ENCODE data around the gene GMFB.
"Not testable (repeated sequence)": the region's sequence is repeated elsewhere in the genome, so short reads cannot be mapped to it uniquely, and the experiment has no call there.

Gene GMFB

DNA sequence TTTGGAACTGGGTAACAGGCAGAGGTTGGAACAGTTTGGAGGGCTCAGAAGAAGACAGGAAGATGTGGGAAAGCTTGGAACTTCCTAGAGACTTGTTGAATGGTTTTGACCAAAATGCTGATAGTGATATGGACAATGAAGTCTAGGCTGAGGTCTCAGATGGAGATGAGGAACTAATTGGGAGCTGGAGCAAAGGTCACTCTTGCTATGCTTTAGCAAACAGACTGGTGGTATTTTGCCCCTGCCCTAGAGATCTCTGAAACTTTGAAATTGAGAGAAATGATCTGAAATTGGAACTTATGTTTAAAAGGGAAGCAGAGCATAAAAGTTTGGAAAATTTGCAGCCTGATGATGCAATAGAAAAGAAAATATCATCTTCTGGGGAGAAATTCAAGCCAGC is 30.2 kb downstream of the GMFB start:
- DNase-seq (ENCODE audit: low read depth, low spot score): not testable (repeated sequence)

DNA sequence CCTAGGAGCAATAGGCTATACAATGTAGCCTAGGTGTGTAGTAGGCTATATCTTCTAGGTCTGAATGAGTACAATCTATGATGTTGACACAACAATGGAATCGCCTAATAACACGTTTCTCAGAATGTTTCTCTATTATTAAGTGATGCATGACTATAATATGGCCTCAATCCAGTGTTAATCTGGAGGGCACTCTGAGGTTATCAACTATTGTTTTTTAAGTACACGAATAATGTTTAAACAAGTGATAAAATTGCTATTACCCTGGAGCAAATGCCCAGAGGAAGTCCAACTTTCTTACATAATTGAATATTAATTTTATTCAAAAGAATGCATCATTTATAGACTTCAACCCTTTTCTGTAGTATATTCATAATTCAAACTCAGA is 31.2 kb downstream of the GMFB start:
- no peak for DNase-seq (ENCODE audit: low read depth, low spot score)

DNA sequence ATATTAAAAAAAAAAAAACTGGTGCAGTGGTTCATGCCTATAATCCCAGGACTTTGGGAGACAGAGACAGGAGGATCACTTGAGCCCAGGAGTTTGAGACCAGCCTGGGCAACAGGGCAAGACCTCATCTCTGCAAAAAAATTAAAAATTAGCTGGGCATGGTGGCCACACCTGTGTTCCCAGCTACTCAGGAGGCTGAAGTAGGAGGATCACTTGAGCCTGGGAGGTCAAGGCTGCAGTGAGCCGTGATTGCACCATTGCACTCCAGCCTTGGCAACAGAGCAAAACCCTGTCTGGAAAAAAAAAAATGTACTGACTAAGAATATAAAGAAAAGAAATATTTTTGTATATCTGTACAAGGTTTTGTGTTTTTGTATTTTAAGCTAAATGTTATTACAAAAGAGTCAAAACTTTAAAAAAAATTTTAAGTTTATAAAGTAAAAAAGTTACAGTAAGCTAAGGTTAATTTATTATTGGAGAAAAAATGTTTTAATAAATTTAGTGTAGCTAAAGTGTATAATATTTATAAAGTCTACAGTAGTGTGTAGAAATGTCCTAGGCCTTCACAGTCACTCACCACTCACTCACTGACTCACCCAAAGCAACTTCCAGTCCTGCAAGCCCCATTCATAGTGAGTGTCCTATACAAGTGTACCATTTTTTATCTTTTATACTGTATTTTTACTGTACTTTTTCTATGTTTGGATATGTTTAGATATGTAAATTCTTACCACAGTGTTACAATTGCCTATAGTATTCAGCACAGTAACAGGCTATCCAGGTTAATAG is 31.8 kb downstream of the GMFB start:
- not testable (repeated sequence) for DNase-seq (ENCODE audit: low read depth, low spot score)

DNA sequence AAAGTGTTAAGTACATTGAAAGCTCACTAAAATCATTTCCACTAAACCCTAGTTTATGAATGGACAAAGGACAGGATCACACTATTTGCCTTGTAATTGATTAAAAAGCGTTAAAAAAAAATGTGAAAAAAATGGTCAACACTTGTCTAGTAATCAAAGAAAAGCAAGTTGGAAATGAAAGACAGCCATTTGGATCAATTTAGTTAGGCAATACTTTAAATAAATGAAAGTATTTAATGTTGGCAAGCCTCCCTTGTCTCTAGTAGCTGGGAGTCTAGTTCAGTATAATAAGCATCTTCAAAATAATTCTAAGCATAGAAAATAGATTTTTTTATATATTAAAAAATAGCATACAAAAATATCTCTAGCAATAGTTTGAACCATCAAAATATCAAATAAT is 33.4 kb downstream of the GMFB start:
- DNase-seq (ENCODE audit: low read depth, low spot score): no peak

DNA sequence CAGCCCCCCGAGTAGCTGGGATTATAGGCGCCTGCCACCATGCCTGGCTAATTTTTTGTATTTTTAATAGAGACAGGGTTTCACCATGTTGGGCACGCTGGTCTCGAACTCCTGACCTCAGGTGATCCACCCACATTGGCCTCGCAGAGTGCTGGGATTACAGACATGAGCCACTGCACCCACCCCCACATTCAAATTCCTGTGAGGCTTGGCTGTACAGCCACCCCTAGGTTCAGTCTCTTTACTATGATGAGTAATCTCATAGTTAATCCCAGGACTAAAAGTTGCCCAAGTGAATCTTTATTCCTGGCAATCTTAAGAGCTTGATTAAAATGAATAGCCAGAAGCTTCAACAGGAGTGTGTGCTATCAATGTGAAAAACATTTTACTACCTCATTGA is 34.8 kb downstream of the GMFB start:
- not testable (repeated sequence) for DNase-seq (ENCODE audit: low read depth, low spot score)

DNA sequence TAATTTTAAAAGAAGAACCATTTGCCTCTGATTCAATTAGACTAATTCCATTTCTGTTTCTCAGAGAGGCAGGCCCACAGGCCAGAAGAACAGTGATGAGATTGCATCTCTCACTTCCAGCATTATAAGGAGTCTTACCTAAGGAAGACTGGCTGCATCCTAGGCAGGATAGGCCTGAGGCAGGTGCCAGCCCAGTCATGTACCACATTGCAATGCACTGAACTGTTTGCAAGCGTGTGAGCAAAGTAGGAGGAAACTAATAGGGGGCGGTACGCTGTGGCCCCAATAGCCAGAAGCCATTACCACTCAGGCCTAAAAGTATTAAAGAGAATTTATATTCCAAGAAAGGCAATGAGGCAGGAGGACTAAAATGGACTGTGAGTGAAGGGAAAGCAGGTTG is 35.5 kb downstream of the GMFB start:
- DNase-seq (ENCODE audit: low read depth, low spot score): no peak

DNA sequence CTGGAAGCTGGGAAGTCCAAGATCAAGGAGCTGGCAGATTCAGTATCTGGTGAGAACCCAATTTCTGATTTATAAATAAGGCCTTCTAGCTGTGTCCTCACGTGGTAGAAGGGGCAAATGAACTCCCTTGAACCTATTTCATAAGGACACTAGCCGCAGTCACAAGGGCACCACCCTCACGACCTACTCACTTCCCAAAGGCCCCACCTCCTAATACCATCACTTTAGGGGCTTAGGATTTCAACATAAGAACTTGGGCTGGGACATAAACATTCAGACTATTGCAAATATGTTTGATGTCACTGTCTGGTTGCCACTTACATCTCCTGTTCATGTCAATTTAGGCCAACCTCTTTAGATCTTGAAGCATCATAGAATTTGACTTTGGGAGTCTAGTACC is 36.8 kb downstream of the GMFB start:
- DNase-seq (ENCODE audit: low read depth, low spot score): no peak

DNA sequence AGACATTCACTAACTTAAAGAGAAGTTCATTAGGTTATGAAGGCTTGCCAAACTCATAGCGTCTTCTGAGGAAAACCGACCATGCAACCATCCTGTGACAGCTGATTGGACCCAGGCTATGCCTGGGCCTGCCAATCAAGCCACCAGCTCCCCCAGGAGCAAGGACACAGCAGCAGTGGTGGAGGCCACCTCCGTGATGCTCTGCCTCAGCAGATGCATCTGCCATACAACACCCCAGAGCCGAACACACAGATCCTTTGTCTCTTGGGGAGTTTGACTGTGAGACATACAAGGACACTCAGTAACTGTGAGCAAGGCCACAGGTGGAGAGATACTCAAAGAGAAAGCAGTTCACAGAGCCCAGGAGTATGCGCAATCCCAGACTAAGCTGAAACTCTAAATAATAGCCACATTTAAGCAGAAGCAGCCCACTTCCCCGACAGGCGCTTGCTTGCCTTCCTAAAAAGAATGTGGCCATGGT is 37.6 kb downstream of the GMFB start:
- no peak for DNase-seq (ENCODE audit: low read depth, low spot score)

DNA sequence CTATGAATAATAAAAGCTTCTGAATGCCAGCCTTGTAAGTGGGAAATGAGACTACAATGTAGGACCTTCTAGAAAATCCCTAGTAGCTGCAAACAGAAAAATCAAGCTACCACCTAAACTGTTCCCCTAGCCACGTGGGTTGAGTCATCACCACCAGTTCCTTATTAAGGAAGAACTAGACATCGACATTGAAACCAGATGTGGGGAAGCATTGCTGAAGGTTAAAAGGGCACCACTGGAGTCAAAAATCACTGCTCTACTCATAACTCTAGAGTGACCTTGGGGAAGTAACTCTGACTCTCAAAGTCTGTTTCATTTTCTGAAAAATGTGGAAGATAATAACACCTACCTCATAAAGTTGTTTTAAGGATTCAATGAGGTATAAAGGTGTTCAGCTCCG is 38.2 kb downstream of the GMFB start:
- no peak for DNase-seq (ENCODE audit: low read depth, low spot score)

DNA sequence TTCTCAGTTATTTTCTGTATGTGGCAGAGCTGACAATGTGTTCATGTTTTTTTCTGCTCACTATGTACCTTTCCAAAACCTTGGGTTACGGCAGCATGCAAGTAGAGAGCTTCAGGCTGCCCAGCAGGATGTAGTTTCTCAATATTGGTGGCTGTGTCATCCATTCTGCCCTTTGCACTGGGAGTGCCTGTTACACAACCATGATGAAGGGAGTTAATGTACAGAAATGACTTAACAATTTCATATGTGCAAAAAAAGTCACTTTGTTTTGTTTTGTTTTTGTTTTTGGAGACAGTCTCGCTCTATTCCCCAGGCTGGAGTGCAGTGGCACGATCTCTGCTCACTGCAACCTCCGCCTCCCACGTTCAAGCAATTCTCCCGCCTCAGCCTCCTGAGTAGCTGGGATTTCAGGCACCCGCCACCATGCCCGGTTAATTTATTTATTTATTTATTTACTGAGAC is 41.5 kb downstream of the GMFB start:
- no peak for DNase-seq (ENCODE audit: low read depth, low spot score)

DNA sequence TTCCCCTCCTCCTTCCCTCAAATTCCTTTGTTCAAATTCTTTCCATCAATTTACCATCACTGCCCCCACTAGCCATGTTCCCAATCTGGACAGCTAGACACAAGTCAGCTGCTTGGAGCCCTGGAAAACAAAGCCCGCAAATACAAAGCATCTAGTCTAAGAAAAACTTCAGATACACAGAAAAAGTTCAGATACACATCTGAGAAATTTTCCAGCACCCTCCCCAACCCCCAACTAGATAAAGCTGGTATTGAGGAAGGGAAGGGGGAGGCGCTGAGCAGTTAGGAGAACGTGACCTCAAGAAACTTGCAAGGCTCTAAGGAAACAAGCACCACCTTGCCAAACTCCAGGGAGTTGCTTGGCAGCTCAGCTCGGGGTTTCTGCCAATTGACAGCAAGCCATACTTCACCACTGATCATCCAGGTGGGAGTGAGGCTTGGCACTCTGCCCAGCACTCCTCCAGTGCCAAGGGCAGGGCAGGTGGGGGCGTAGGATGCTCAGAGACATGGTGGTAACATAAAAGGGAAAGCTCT is 42.6 kb downstream of the GMFB start:
- no peak for DNase-seq (ENCODE audit: low read depth, low spot score)

DNA sequence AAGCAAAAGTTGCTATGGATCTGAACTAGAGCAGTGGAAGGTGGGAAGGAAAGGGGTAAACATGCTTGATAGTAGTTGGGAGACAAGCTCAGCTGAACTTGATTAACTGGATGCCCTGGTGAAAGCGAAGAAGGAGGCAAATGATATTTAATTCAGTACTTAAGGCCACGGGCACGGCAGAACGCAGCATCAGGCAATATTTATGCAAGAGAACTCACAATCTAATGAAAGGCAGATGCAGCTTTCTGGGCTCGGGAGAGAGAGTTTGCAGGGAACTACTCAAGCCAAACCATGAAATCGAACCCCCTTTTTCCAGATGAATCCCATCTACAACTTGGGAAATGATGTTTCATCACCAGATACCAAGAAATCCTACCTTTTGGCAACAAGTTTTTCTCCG is 44.1 kb downstream of the GMFB start:
- DNase-seq (ENCODE audit: low read depth, low spot score): no peak

DNA sequence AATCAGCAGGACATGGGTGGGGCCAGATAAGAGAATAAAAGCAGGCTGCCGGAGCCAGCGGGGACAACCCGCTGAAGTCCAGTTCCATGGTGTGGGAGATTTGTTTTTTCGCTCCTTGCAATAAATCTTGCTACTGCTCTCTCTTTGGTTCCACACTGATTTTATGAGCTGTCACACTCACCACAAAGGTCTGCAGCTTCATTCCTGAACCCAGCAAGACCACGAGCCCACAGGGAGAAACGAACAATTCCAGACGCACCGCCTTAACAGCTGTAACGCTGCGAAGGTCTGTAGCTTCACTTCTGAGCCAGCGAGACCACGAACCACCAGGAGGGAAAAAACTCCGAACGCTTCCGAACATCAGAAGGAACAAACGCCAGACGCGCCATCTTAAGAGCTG is 44.8 kb downstream of the GMFB start:
- no peak for DNase-seq (ENCODE audit: low read depth, low spot score)

DNA sequence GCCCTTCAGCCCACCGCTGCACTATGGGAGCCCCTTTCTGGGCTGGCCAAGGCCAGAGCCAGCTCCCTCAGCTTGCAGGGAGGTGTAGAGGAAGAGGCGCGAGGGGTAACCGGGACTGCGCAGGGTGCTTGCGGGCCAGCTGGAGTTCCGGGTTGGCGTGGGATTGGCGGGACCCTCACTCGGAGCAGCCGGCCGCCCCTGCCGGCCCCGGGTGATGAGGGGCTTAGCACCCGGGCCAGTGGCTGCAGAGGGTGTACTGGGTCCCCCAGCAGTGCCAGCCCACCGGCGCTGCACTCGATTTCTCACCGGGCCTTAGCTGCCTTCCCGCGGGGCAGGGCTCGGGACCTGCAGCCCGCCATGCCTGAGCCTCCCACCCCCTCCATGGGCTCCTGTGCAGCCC is 45.8 kb downstream of the GMFB start:
- DNase-seq (ENCODE audit: low read depth, low spot score): not testable (repeated sequence)

DNA sequence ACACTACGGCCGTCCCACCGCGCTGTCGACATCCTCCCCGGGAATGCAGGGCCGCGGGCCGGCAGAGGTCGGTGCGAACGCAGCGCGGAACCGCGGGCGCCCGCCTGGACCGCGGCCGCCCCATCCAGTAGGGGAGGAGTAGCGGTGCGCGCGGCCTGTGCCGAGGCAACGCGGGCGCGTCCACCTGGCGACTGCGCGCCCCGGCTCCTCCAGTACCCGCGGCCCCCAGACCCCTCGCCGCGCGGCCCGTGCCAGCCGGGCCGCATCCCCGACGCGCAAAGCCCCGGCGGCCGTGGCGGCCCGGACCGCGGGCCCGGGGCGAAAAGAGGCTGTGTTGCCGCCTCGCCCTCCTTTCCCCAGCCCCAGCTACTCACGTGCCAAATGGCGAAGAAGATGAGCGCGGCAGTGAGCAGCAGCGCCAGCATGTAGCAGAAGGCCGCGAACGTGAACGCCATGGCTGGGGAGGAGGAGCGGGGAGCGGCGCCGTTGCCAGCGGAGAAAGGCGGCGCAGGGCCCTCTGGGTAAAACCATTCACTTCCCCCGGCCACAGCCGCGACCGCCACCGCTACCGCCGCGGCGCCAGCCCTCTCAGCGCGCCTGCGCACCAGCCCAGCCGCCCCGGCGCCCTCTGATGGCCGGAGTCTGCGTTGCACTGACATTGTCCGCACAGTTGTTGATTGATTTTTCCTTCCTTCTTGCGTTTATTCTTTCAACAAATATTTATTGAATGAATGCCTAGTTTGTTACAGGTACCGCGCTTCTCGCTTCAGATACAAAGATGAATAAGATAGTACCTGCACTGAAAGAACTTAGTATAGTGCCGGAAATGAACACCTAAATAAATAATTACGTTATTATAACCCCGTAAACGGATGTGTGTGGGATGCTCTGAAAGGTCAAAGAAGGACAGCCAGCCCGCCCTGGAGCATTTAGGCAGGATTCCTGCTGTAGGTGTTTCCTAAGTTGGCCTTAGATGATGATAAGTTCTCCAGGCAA is 47.6 kb downstream of the GMFB start, which contains the start of gene CNIH1:
TSS of gene CNIH1 (minus strand) at position 502 of the 996 bp plus-strand sequence. CDS start at position 455, 47 bp downstream.
- DNase-seq (ENCODE audit: low read depth, low spot score): peak; percentile 78

DNA sequence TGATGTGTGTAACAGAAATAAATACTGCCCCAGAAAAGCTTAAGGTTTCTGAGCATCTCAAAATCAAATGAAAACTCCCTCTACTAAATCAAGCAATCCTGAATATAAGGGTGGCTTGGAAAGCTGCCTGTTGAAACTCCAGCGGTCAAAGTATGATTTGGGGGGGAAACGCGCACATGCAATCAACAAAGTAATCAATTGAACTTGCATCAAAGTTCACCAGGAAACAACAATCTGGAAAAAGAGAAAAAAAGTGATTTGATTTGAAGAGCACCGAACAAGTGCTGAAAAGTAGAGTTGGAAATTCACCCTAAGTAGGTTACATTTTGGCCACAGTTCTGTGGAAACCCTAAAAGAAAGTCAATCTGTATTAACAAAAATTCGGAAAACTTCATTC is 48.3 kb downstream of the GMFB start:
- DNase-seq (ENCODE audit: low read depth, low spot score): no peak

DNA sequence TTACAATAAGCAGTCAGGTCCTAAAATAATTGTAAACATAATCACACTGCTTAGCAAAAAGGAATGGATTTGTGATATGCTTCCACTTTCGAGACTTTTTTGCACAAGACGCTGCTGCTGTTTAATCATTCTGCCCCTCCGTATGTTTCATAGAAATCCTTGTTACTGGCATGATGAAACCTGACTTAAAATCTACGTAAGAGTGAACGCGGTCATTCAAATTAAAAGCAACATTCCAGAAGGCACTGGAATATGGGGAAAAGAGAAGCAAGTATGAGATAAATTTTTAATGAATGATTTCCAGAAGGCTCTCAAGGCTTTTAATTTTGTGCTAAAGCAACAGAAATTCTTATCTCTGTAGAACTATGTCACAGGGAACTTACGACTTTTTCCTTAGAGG is 48.7 kb downstream of the GMFB start:
- DNase-seq (ENCODE audit: low read depth, low spot score): no peak

DNA sequence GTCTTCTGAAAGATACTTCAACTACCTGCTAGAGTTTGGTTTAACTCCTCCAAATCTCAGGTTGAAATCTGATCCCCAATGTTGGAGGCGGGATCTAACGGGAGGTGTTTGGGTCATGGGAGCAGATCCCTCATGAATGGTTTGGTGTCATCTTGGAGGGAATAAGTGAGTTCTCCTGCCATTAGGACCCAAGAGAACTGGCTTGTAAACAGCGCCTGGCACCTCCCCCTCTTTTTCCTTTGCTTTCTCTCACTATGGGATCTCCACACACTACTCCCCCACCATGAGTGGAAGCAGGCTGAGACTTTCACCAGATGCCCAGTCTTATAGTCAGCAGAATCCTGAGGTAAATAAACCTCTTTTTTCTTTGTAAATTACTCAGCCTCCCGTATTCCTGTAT is 50.1 kb downstream of the GMFB start:
- DNase-seq (ENCODE audit: low read depth, low spot score): no peak

DNA sequence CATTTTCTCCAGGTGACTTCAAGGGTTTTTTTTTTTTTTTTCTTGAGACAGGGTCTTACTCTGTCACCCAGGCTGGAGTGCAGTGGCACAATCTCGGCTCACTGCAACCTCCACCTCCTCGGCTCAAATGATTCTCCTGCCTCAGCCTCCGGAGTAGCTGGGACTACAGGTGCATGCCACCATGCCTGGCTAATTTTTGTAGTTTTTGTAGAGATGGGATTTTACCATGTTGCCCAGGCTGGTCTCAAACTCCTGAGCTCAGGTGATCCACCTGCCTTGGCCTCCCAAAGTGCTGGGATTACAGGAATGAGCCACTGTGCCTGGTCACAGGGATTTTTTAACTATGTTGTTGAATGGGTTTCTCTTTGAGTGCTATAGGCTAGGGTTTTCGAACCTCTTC is 50.8 kb downstream of the GMFB start:
- not testable (repeated sequence) for DNase-seq (ENCODE audit: low read depth, low spot score)

DNA sequence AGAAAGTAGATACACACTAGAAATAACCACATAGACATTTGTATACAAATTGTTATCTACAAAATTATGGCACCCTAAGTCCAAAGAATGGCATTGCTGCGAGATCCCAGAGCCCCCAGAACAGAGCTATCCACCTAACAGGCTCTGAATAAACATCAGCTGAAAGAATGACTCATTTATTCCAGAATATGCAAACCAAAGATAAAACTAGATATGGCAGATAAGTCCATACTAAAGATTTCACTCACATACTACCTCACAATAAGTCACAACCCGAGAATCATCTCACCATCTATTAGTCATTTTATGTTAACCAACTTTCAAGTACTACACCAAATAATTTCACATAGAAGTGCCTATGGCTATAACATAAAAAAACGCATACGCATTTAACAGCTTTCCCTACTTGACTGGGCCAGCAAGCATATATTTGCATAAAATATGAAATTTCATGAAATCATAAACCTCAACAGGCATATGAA is 53.2 kb downstream of the GMFB start:
- no peak for DNase-seq (ENCODE audit: low read depth, low spot score)

DNA sequence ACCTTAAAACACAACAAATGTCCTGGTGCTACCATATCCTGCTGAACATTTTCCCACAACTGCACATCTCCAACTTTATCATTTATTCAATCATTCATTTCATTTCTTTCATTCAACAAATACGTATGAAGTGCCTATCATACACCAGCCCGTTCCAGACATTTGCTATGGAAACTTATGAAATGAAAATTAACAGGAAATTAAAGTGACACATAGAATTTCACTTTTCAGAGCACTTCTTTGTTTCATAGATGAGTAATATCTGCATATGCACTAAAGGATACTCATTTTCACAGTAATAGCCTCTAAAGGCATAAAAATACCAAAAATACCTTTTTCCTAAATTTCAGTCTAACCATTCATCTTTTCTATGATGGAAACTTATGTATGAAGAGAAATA is 60.3 kb downstream of the GMFB start:
- no peak for DNase-seq (ENCODE audit: low read depth, low spot score)

DNA sequence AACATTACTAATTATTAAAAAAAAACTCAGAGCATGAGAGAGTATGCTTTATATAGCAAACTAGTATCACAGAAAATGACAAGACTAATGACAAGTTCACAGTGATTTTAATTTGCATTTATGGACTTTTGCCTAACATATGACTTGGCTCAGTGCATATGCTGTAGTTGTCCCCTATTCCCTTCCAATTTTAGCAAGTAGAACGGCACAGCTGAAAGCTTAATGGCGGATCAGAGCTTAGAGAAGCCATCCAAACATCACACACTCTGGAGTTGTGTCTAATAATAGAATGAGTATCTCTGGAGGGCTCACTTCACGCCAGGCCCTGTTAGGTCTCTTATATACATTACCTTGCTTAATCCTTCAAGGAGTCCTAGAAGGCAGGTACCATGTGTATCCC is 60.9 kb downstream of the GMFB start:
- no peak for DNase-seq (ENCODE audit: low read depth, low spot score)
